MV-4-11 (cell line): ENCODE measurements around the gene KNTC1.
"Not testable (repeated sequence)": the region's sequence is repeated elsewhere in the genome, so short reads cannot be mapped to it uniquely, and the experiment has no call there.

Experiments used
- DNase-seq: peaks from one replicate; lab custom pipeline; 2025; lab: John Stamatoyannopoulos, UW

The KNTC1 gene

GRCh38 chr12:122646517-122647217 lies 119.6 kb downstream of the KNTC1 start:
- DNase-seq = peak; percentile 100

- DNase-seq = no peak
These were observed 124.6 kb downstream of the KNTC1 start for GRCh38 chr12:122651520-122652224.

- not testable (repeated sequence) for DNase-seq
These were observed 126.2 kb downstream of the KNTC1 start for GRCh38 chr12:122653291-122653690.

- DNase-seq = no peak
These were observed 129.2 kb downstream of the KNTC1 start for GRCh38 chr12:122656298-122656697.

DNA sequence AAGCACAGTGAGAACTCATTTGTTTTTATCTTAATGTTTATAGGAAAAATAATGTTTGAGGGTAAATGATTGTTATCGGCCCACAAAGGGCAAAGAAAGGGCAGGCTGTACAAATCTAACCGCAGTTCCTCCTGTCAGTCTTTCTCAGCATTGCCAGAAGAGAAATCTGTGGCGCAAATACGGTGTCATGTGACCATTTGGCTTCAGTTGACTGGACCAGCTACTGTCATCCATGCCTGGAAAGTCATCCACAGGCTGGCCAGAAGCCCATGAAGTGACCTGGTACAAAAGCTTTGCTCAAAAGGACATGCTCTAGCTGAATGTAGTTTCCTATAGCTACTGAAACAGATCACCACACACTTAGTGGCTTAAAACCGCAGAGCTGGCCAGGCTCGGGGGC lies 132.5 kb downstream of the KNTC1 start:
- DNase-seq = peak; percentile 55

DNA sequence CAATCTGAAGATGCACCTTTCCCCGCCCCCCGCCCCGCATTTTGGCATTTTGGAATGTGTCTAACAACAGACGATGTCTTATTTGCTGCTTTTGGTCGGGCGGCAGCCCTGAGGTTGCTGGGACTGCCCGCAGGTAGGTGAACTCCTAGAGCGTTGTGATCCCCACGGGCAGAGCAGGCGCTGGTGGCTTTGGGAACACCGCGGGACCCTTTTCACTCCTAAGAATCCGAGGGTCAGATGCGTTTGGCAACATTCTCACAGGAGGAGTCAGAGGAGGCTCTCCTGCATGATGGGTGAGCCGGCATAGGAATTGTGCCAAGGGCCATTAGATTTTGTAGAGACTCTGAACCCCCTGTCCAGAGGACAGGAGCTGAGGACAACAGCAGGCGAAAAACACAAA lies 134.2 kb downstream of the KNTC1 start:
- no peak for DNase-seq

GRCh38 chr12:122661938-122662337 lies 134.9 kb downstream of the KNTC1 start:
- no peak for DNase-seq

DNA sequence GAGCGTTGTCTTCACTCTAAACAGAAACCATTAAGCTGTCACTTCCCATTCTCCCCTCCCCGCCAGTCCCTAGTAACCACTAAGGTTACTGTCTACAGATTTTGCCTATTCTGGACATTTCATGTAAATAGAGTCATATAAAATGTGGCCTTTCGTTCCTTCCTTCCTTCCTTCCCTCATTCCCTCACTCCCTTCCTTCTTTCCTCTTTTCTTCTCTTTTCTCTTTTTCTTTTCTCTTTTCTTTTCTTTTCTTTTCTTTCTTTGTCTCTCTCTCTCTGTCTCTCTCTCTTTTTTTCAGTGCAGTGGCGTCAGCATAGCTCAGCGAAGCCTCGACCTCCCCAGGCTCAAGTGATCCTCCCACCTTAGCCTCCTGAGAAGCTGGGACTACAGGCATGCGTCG lies 138.3 kb downstream of the KNTC1 start:
- peak; percentile 18 for DNase-seq

DNA sequence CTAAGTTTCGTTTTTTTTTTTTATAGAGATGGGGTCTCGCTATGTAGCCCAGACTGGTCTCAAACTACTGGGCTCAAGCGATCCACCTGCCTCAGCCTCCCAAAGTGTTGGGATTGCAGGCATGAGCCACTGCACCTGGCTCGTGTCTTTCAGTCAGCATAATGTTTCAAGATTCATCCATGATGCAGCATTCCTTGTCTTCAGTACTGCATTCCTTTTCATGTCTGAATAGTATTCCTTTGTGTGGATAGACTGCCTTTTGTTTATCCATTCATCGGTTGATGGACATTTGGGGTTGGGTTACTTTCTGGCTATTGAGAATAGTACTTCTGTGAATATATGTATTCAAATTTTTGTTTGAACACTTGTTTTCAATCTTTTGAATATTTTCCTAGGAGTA lies 138.7 kb downstream of the KNTC1 start:
- DNase-seq = no peak

GRCh38 chr12:122668268-122668667 lies 141.2 kb downstream of the KNTC1 start:
- DNase-seq = no peak

DNA sequence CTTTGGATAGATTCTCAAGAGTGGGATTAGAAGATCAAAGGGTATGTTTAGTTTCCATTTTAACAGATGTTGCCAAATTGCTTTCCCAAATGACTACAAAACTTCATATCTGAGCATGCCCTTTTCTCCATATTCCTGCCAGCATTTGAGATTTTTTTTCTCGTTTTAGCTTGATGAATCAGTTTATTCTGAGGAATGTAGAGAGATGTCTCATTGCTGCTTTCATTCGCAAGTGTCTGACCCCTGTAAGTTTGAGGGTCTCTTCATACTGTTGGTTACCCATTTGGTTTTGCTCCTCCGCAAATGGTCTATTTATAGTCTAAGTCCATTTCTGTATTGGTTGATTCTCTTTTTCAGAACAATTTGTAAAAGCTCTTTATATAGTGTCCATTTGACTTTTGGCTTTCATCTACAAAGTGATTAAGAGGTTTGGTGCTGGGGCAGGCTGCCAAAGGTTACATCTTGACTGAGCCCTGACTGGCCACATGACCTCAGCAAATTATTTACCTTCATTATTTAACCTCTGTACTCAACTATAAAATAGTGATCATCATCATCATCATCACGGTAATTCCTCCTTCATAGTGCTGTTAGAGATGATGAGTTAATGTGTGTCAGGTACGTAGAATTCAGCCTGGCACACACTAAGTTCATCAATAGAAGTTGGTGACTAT lies 142.5 kb downstream of the KNTC1 start:
- no peak for DNase-seq

GRCh38 chr12:122672515-122672914 lies 145.5 kb downstream of the KNTC1 start:
- no peak for DNase-seq
